Adrenal gland (tissue), 12 donors: ENCODE measurements around the gene FAT4. TPM values are rescaled to one million over a fixed set of nuclear protein-coding genes. Genes with fewer than 3 reads are reported as not detected.

Source experiments
- DNase-seq, 7 donors: peaks; one replicate each; pipeline ENCODE4 v3.0.0-alpha.2; 2019 to 2020
- H3K27ac ChIP-seq, 5 donors: fragments of 200-600 bp; sonication (generic) in 4 of 5; 1 replicate in 3 of 5; 2 replicates in 2 of 5; pipeline versions ENCODE4 v1.5.1 to v1.8.0; 2016 to 2020; ENCODE audit warnings: mild to moderate bottlenecking in 1 of 5
- H3K27me3 ChIP-seq: fragments of 200-600 bp; 2 replicates; pipeline ENCODE4 v1.8.0; 2021
- H3K36me3 ChIP-seq, 2 donors: fragments of 200-600 bp; replicated peaks in 1 of 2; 1 replicate in 1 of 2; 2 replicates in 1 of 2; pipeline versions ENCODE4 v1.5.1 to v1.8.0; 2018 to 2022
- H3K4me1 ChIP-seq, 2 donors: fragments of 200-600 bp; replicated peaks in 1 of 2; 1 replicate in 1 of 2; 2 replicates in 1 of 2; pipeline versions ENCODE4 v1.5.1 to v1.8.0; 2018 to 2021
- H3K4me3 ChIP-seq, 4 donors: fragments of 200-600 bp; sonication (generic) in 3 of 4; one replicate each; pipeline ENCODE4 v1.5.1; 2016 to 2018
- H3K9me3 ChIP-seq, 3 donors: fragments of 200-600 bp; sonication (generic) in 1 of 3; replicated peaks in 1 of 3; 1 replicate in 2 of 3; 2 replicates in 1 of 3; pipeline versions ENCODE4 v1.5.1 to v1.8.0; 2016 to 2021
- POLR2A ChIP-seq, 2 donors: fragments of 450-650 bp; IDR thresholded peaks; one replicate each; pipeline ENCODE4 v1.6.1; 2017; ENCODE audit warnings: antibody characterized with exemption in 2 of 2, mild to moderate bottlenecking in 2 of 2, moderate library complexity in 1 of 2
- WGBS, 4 donors: extraction: QIAGEN DNeasy Blood & Tissue Kit in 2 of 4; methylation state at CpG; one replicate each; pipeline versions ENCODE4 v1.1.5 to v1.1.7; 2013 to 2017; 5-methylcytosine and 5-hydroxymethylcytosine counted together
- intact Hi-C, 2 donors: fragments of 100-400 bp; cut with DNase I; formaldehyde crosslinking; loops; one replicate each; pipeline versions ENCODE4 v1.14.1 to v1.15.0; 2022 to 2023
- polyA plus RNA-seq, 3 donors: library from polyadenylated mRNA; stranded (reverse); fragments of 200-250 nt in 2 of 3; fragments of 350-450 nt in 1 of 3; fragmentation: Illumina TruSeq in 1 of 3; extraction: RNeasy Lipid Tissue Mini Kit (QIAGEN cat#74804) in 1 of 3; gene quantifications; one replicate each; pipeline ENCODE4 v1.2.3, GENCODE V29; 2013 to 2014
- total RNA-seq, 9 donors: library from RNA; depleted of rRNA in 4 of 9; stranded (reverse); fragments of >200 nt in 4 of 9; fragments of 120-200 nt in 1 of 9; fragmentation: NEBNext Ultra II Directional in 1 of 9; extraction: Animal tissue kit (Norgen Biotek cat#: 25700) in 1 of 9; gene quantifications; one replicate each; pipeline versions ENCODE4 v1.1.0 to v1.2.4, GENCODE V29; 2013 to 2023
- TF ChIP-seq, protein P1 (sequence below), 6 experiments: fragments of 450-650 bp in 4 of 6; fragments of 200-600 bp in 2 of 6; sonication (generic) in 1 of 6; IDR thresholded peaks; 1 replicate in 5 of 6; 2 replicates in 1 of 6; pipeline versions ENCODE4 v1.5.1 to v1.8.0; 2016 to 2021; ENCODE audit warnings: antibody characterized with exemption in 6 of 6, mild to moderate bottlenecking in 2 of 6, moderate library complexity in 1 of 6
- donor health status: healthy with polysubstance abuse.
- donor health status: Bipolar disorder and iron deficiency.
- donor health status: DM: yes; HTN: yes; CAD: no.
- donor health status: DM: no; HTN: no; CAD: no.
- donor health status: DM: no; HTN: no; CAD: no.
- donor health status: DM: yes; HTN: yes; CAD: no.

Gene FAT4
- total and polyA plus RNA-seq, 12 donors, result 0.64 to 9.9 (median 4.6) TPM

DNA sequence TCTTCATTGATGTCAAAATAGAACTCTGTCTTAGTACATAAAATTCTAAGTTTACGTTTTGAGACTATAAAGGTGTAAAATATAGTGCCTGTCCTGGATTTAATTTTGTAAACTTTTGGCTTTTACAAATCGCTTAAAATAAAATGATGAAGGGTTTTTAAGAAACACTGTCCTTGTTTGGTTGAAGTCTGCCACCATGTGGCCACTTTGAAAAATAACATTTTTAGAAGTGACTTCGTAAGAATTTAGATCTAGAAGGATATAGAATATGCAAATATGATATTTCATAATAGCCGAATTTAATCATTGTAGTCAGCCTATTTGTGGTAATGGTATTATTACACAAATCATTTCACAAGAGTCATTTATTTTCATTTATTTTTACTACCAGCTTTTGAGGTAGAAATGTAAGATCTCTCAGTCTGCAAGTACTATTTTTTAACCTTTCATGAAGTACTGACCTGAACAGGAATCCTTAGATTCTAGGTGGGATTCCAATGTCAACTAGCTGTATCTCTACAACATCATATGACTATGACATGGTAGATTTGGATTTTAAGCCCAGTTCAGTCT, 31.0 kb upstream of the FAT4 start:
- no peak for DNase-seq
- Histone ChIP-seq H3K4me3 (no peak overlapping the region), H3K27ac (no peak overlapping the region), H3K4me1 (no peaks in the 10 kb centered on the region), H3K9me3 (no peaks in the 10 kb centered on the region), H3K36me3 (no peaks in the 10 kb centered on the region), H3K27me3 (no peaks in the 10 kb centered on the region)
- TF ChIP-seq POLR2A (IDR thresholded peaks at IDR 0.05), result no peak
- TF ChIP-seq, protein P1, sequence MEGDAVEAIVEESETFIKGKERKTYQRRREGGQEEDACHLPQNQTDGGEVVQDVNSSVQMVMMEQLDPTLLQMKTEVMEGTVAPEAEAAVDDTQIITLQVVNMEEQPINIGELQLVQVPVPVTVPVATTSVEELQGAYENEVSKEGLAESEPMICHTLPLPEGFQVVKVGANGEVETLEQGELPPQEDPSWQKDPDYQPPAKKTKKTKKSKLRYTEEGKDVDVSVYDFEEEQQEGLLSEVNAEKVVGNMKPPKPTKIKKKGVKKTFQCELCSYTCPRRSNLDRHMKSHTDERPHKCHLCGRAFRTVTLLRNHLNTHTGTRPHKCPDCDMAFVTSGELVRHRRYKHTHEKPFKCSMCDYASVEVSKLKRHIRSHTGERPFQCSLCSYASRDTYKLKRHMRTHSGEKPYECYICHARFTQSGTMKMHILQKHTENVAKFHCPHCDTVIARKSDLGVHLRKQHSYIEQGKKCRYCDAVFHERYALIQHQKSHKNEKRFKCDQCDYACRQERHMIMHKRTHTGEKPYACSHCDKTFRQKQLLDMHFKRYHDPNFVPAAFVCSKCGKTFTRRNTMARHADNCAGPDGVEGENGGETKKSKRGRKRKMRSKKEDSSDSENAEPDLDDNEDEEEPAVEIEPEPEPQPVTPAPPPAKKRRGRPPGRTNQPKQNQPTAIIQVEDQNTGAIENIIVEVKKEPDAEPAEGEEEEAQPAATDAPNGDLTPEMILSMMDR (IDR thresholded peaks at IDR 0.05), result peak in 5 of 6 experiments; percentile 39 to 67 (median 61)
- intact Hi-C loops, result loop anchor here (5.0 to 10.0 kb wide), 2 partner anchors 949 to 951 kb away; no protein-coding TSS in a partner anchor
- 1 to 3% (median 2%) methylated on average over 4 of the region's 4 CpGs for WGBS, 4 donors

DNA sequence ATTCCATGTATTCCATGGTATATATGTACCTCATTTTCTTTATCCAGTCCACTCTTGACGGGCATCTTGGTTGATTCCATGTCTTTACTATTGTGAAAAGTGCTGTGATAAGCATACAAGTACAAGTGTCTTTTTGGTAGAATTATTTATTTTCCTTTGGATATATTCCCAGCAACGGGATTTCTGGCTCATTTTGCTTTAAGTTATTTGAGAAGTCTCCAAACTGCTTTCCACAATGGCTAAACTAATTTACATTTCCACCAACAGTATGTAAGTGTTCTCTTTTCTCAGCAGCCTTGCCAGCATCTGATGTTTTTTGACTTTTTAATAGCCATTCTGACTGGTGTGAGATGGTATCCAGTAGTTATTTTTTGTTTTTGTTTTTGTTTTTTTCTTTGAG, 17.6 kb upstream of the FAT4 start:
- WGBS, 4 donors, result 34 to 72% (median 46%) methylated on average over 2 of the region's 2 CpGs
- Histone ChIP-seq H3K36me3 (no peaks in the 10 kb centered on the region), H3K27me3 (no peaks in the 10 kb centered on the region), H3K9me3 (no peaks in the 10 kb centered on the region), H3K4me1 (no peaks in the 10 kb centered on the region), H3K27ac (no peak overlapping the region), H3K4me3 (no peak overlapping the region)
- DNase-seq, result no peak
- TF ChIP-seq, protein P1 (IDR thresholded peaks at IDR 0.05), result no peak
- TF ChIP-seq POLR2A (IDR thresholded peaks at IDR 0.05), result no peak
- intact Hi-C loops, result no loop called here

DNA sequence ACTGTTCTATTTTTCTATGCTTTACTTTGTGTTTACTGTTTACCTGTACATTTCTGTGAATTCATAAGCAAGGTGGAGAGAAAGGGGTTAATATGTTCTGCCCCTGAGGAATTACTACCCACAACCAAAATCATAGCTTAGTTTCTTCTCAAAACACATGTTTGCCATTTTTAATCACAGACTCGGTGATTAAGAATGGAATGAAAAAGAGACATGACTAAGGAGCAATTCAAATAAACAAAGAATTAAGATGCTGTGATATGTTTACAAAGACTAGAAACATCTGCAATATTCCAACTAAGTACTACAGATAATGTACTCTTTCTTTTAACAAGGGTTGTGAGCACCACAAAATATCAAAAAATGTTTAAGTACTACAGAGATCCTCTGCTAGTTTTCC, 11.7 kb upstream of the FAT4 start:
- no peak overlapping the region for H3K27ac ChIP-seq
- no peaks in the 10 kb centered on the region for H3K36me3 ChIP-seq
- intact Hi-C loops, result no loop called here
- 42 to 68% (median 66%) methylated on average over 1 of the region's 1 CpG for WGBS, 4 donors
- H3K4me1 ChIP-seq, result no peaks in the 10 kb centered on the region
- H3K9me3 ChIP-seq, result no peaks in the 10 kb centered on the region
- DNase-seq, result no peak
- no peak overlapping the region for H3K4me3 ChIP-seq
- no peaks in the 10 kb centered on the region for H3K27me3 ChIP-seq
- TF ChIP-seq, protein P1 (IDR thresholded peaks at IDR 0.05), result no peak
- TF ChIP-seq POLR2A (IDR thresholded peaks at IDR 0.05), result no peak

DNA sequence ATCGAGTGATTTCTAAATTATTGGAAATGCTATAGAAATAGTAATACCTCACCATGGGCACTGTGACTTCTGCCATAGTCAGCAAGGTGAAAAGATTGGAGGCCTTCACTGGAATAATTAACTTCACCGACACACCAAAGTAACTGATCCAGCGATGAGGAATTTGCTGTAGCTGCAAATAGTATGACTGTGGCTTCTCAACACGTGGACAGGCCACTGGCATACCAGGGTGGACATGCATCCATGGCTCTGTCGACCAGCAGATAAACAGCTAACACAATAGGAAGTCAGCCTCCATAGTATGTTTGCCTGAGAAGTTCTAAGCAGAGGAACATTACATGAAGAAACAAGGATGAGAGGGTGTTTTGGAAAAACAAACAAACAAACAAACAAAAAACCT, 10.9 kb upstream of the FAT4 start:
- H3K4me3 ChIP-seq, result no peak overlapping the region
- intact Hi-C loops, result no loop called here
- WGBS, 4 donors, result 77 to 89% (median 81%) methylated on average over 5 of the region's 5 CpGs
- H3K9me3 ChIP-seq, result no peaks in the 10 kb centered on the region
- H3K27ac ChIP-seq, result no peak overlapping the region
- H3K4me1 ChIP-seq, result no peaks in the 10 kb centered on the region
- DNase-seq, result no peak
- TF ChIP-seq, protein P1 (IDR thresholded peaks at IDR 0.05), result no peak
- no peak for TF ChIP-seq POLR2A (IDR thresholded peaks at IDR 0.05)
- H3K27me3 ChIP-seq, result no peaks in the 10 kb centered on the region
- H3K36me3 ChIP-seq, result no peaks in the 10 kb centered on the region
